ENCODE data around the gene G6PC2. TPM values are rescaled to one million over a fixed set of nuclear protein-coding genes. Genes with fewer than 3 reads are reported as not detected.

Gene G6PC2
- total and polyA plus RNA-seq, 4 donors = not detected

DNA sequence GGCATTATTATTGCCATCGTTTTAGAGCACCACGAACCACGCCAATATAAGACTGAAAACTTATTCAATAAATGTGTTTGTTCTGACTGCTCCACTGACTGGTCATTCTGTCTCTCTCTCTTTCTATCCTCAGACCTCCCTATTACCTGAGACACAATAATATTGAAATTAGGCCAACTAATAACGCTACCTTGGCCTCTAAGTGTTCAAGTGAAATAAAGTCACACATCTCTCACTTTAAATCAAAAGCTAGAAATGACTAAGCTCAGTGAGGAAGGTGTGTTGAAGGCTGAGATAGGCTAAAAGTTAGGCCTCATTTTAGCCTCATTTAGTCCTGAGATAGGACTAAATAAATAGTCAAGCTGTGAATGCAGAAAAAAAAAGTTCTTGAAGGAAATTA, 38.8 kb downstream of the G6PC2 start:
- DNase-seq (ENCODE audit: low spot score) = no peak
- Histone ChIP-seq H3K27me3 (ENCODE audit: control insufficient read depth in 4 of 4, insufficient read depth in 4 of 4, low read length in 3 of 4) (no peaks in the 10 kb centered on the region), H3K36me3 (ENCODE audit: control insufficient read depth in 4 of 4, insufficient read depth in 3 of 4, low read depth in 1 of 4, low read length in 3 of 4) (peaks cover under 1 to 49% (median 20%) of the 10 kb centered on the region in 4 donors), H3K4me1 (ENCODE audit: control insufficient read depth in 4 of 4, insufficient read depth in 4 of 4, low read length in 3 of 4) (peaks cover 0 to 3% (median under 1%) of the 10 kb centered on the region in 4 donors), H3K27ac (ENCODE audit: low read depth in 1 of 2, low read length in 2 of 2) (no peak overlapping the region), H3K4me3 (ENCODE audit: low read depth in 1 of 3, low read length in 3 of 3) (no peak overlapping the region), H3K9ac (ENCODE audit: low read depth in 1 of 2, low read length in 2 of 2) (no peak overlapping the region), H3K9me3 (ENCODE audit: control insufficient read depth in 4 of 4, low read length in 3 of 4) (no peaks in the 10 kb centered on the region)
- no peak for TF ChIP-seq HNF4G (IDR thresholded peaks at IDR 0.05)
- TF ChIP-seq FOXA1 (IDR thresholded peaks at IDR 0.05) = no peak
- TF ChIP-seq, protein P1, sequence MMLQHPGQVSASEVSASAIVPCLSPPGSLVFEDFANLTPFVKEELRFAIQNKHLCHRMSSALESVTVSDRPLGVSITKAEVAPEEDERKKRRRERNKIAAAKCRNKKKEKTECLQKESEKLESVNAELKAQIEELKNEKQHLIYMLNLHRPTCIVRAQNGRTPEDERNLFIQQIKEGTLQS (IDR thresholded peaks at IDR 0.05) = no peak
- no peak for TF ChIP-seq RXRA (IDR thresholded peaks at IDR 0.05)
- TF ChIP-seq EGR1 (IDR thresholded peaks at IDR 0.05; ENCODE audit: low read depth in 2 of 2) = no peak
- TF ChIP-seq, protein P2, sequence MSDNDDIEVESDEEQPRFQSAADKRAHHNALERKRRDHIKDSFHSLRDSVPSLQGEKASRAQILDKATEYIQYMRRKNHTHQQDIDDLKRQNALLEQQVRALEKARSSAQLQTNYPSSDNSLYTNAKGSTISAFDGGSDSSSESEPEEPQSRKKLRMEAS (IDR thresholded peaks at IDR 0.05) = no peak
- no peak for TF ChIP-seq NR2F2 (IDR thresholded peaks at IDR 0.05)
- WGBS = 93% methylated on average over 4 of the region's 4 CpGs

DNA sequence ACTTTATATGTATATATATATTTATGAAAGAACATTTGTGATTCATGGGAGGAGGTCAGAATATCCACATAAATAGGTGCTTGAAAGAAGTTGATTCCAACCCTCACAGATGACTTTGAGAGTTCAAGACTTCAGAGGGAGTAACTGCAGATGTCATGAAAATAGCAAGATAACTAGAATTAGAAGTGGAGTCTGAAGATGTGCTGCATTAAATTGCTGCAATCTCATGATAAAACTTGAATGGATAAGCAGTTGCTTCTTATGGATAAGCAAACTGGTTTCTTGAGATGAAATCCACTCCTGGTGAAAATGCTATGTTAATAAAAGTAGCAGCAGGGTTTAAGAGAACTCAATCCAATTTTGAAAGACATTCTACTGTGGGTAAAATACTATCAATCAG, 40.2 kb downstream of the G6PC2 start:
- Histone ChIP-seq H3K4me1 (ENCODE audit: control insufficient read depth in 4 of 4, insufficient read depth in 4 of 4, low read length in 3 of 4) (peaks cover 0 to 9% (median 1%) of the 10 kb centered on the region in 4 donors), H3K27ac (ENCODE audit: low read depth in 1 of 2, low read length in 2 of 2) (no peak overlapping the region), H3K36me3 (ENCODE audit: control insufficient read depth in 4 of 4, insufficient read depth in 3 of 4, low read depth in 1 of 4, low read length in 3 of 4) (peaks cover 0 to 40% (median 13%) of the 10 kb centered on the region in 4 donors), H3K27me3 (ENCODE audit: control insufficient read depth in 4 of 4, insufficient read depth in 4 of 4, low read length in 3 of 4) (no peaks in the 10 kb centered on the region), H3K9ac (ENCODE audit: low read depth in 1 of 2, low read length in 2 of 2) (no peak overlapping the region), H3K9me3 (ENCODE audit: control insufficient read depth in 4 of 4, low read length in 3 of 4) (no peaks in the 10 kb centered on the region), H3K4me3 (ENCODE audit: low read depth in 1 of 3, low read length in 3 of 3) (no peak overlapping the region)
- TF ChIP-seq HNF4A (conservative IDR thresholded peaks at IDR 0.05) (no peak), JUND (IDR thresholded peaks at IDR 0.05) (no peak), FOXA1 (IDR thresholded peaks at IDR 0.05) (no peak), RAD21 (IDR thresholded peaks at IDR 0.05) (no peak), EGR1 (IDR thresholded peaks at IDR 0.05; ENCODE audit: low read depth in 2 of 2) (no peak), GABPA (IDR thresholded peaks at IDR 0.05 in 1 of 2, conservative IDR thresholded peaks at IDR 0.05 in 1 of 2) (no peak), NR2F2 (IDR thresholded peaks at IDR 0.05) (no peak), RXRA (IDR thresholded peaks at IDR 0.05) (no peak), SP1 (IDR thresholded peaks at IDR 0.05) (no peak), HNF4G (IDR thresholded peaks at IDR 0.05) (no peak), FOXA2 (IDR thresholded peaks at IDR 0.05) (no peak), YY1 (IDR thresholded peaks at IDR 0.05) (no peak), TAF1 (conservative IDR thresholded peaks at IDR 0.05) (no peak)
- TF ChIP-seq, protein P3, sequence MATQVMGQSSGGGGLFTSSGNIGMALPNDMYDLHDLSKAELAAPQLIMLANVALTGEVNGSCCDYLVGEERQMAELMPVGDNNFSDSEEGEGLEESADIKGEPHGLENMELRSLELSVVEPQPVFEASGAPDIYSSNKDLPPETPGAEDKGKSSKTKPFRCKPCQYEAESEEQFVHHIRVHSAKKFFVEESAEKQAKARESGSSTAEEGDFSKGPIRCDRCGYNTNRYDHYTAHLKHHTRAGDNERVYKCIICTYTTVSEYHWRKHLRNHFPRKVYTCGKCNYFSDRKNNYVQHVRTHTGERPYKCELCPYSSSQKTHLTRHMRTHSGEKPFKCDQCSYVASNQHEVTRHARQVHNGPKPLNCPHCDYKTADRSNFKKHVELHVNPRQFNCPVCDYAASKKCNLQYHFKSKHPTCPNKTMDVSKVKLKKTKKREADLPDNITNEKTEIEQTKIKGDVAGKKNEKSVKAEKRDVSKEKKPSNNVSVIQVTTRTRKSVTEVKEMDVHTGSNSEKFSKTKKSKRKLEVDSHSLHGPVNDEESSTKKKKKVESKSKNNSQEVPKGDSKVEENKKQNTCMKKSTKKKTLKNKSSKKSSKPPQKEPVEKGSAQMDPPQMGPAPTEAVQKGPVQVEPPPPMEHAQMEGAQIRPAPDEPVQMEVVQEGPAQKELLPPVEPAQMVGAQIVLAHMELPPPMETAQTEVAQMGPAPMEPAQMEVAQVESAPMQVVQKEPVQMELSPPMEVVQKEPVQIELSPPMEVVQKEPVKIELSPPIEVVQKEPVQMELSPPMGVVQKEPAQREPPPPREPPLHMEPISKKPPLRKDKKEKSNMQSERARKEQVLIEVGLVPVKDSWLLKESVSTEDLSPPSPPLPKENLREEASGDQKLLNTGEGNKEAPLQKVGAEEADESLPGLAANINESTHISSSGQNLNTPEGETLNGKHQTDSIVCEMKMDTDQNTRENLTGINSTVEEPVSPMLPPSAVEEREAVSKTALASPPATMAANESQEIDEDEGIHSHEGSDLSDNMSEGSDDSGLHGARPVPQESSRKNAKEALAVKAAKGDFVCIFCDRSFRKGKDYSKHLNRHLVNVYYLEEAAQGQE (IDR thresholded peaks at IDR 0.05) = no peak
- TF ChIP-seq, protein P4, sequence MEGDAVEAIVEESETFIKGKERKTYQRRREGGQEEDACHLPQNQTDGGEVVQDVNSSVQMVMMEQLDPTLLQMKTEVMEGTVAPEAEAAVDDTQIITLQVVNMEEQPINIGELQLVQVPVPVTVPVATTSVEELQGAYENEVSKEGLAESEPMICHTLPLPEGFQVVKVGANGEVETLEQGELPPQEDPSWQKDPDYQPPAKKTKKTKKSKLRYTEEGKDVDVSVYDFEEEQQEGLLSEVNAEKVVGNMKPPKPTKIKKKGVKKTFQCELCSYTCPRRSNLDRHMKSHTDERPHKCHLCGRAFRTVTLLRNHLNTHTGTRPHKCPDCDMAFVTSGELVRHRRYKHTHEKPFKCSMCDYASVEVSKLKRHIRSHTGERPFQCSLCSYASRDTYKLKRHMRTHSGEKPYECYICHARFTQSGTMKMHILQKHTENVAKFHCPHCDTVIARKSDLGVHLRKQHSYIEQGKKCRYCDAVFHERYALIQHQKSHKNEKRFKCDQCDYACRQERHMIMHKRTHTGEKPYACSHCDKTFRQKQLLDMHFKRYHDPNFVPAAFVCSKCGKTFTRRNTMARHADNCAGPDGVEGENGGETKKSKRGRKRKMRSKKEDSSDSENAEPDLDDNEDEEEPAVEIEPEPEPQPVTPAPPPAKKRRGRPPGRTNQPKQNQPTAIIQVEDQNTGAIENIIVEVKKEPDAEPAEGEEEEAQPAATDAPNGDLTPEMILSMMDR (IDR thresholded peaks at IDR 0.05; ENCODE audit: low read depth, low read length, missing input control) = no peak
- TF ChIP-seq, protein P5, sequence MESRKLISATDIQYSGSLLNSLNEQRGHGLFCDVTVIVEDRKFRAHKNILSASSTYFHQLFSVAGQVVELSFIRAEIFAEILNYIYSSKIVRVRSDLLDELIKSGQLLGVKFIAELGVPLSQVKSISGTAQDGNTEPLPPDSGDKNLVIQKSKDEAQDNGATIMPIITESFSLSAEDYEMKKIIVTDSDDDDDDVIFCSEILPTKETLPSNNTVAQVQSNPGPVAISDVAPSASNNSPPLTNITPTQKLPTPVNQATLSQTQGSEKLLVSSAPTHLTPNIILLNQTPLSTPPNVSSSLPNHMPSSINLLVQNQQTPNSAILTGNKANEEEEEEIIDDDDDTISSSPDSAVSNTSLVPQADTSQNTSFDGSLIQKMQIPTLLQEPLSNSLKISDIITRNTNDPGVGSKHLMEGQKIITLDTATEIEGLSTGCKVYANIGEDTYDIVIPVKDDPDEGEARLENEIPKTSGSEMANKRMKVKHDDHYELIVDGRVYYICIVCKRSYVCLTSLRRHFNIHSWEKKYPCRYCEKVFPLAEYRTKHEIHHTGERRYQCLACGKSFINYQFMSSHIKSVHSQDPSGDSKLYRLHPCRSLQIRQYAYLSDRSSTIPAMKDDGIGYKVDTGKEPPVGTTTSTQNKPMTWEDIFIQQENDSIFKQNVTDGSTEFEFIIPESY (IDR thresholded peaks at IDR 0.05) = no peak
- TF ChIP-seq, protein P1 (IDR thresholded peaks at IDR 0.05) = no peak
- TF ChIP-seq, protein P2 (IDR thresholded peaks at IDR 0.05) = no peak
- DNase-seq (ENCODE audit: low spot score) = no peak

All from liver (tissue), 9 donors.